GM18498 (cell line): ENCODE data around the gene KCNMB1.
A peak's percentile ranks its signal among the peaks of the same experiment; 100 is the strongest.

ENCODE experiments used
- ATAC-seq: cut with Tn5 transposase; IDR thresholded peaks from one replicate; pipeline ENCODE4 v1.9.1; 2021; ENCODE audit warnings: mild to moderate bottlenecking, moderate library complexity; ENCODE audit not compliant: unreplicated experiment

KCNMB1 gene, protein sequence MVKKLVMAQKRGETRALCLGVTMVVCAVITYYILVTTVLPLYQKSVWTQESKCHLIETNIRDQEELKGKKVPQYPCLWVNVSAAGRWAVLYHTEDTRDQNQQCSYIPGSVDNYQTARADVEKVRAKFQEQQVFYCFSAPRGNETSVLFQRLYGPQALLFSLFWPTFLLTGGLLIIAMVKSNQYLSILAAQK

GRCh38 chr5:170388818-170389549, at the start of gene KCNMB1:
Gene KCNMB1 (minus strand): TSS chr5:170389367. CDS start chr5:170385447, 3,920 bp downstream.
- ATAC-seq, result no peak

DNA sequence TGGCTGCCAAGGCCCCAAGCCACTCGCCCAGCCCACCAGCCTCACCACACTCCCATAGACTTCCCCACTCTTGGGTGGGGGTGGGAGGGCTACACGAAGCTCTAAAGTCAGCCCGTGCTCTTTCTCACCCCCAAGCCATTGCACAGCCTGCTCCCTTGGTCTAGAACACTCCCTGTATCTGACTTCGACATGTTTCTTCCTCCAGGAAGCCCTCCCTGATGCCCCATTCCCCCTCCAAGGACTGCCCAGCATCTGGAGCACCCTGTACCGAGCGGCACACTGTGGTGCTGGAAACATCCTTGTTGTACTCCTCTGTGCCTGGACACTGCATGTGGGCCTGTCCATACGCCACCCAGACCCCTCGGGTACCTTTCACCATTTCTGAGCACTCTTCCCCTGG, 49.4 kb upstream of the KCNMB1 start:
- ATAC-seq, result no peak

DNA sequence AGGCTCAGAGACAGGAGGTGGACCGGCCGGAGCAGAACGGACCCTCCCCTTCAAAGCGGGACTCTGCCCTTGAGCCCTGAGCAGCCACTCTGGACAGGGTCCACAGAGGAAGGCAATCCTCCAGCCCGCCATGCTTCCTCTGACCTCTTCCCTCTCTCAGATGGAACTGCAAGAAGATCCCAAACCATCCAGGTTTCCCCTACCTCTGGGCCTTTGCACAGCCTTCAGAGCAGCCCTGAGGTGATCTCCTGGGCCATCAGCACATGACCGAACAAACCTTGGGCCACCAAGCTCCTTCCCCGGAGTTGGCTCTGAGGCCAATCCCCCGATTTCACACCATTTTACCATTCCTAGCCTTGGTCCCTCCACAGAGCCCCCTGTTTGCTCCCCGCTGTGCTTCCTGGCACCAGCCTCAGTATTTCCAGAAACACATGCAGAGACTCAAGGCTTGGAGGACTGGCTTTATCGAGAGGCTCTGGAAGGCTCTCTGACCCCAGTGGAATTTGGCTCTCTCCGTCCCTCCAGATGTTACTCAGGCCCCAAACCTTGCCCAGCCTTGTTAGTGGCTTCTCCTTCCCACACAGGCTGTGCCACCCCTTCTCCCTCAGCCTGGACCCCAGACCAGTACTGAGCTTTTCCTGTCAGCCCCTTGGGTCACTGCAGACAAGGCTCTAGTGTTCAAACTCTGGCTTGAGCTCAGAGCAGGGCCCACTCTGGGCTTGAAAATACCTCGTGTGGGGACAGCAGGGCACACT, 48.6 kb upstream of the KCNMB1 start:
- no peak for ATAC-seq

GRCh38 chr5:170436335-170436734, 47.2 kb upstream of the KCNMB1 start:
- ATAC-seq, result no peak

DNA sequence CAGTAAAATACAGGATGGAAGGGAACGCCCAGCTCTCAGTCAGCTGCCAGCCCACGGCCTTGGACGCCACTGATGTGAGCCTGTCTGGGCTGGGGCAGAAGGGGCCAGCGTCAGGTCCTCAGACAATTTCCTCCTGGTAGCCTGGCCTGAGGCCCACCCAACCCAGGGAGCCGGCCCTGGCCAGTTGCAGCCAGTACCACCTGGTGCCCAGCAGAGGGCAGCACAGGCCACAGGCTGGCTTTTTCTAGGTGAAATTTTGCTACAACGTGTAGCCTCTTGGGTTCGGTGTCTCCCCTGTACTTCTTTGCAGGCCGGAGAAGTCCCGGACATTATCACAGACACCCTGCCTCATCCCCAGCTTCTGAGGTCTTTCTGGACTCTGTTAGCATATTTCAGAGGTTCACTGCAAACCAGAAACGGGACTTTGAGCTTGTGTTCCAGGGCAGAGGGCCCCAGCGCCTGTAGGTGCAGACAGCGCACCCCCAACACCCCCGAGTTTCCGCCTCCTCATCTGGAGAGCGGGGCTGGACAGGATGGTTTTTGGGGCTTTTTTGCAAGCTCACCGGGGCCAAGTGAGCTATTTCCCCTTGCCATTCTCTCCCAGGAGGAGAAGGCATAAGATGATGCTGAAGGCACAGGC, 45.9 kb upstream of the KCNMB1 start:
- ATAC-seq, result no peak

DNA sequence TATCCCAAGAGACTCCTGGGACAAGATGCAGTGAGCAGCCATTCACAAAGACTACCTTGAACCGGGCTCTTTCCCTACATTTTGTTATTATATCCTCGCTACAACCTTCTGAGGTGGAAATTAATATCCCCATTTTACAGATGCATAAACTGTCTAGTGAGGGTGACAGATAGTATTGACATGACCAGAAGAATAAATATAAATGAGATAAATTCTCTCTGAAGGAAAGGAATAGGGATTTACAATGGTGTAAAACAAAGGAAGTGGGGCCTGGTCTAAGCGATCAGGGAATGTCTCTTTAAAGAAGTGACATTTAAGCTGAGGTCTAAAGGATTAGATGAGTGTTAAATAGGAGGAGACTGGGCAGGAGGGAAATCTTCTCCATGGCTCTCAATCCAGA, 43.5 kb upstream of the KCNMB1 start:
- ATAC-seq, result no peak

DNA sequence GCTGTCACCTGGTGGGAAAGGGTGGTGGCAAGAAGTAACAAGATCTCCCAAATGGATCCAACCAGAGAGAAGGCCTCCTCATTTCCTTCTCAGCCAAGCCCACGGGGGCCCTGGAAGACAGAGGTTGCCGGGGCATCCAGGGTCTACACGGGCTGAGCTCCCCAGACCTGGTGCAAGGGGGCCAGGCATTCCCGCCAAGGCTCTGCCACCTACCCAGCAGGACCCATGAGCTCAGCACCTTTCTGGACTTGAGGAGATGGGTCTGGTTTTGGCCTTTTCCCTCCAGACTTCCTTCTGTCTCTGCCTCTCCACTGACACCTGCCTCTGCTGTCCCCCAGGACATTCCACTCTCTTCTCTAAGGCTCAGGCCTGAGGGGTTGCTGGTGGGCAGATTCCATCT, 42.4 kb upstream of the KCNMB1 start:
- no peak for ATAC-seq

DNA sequence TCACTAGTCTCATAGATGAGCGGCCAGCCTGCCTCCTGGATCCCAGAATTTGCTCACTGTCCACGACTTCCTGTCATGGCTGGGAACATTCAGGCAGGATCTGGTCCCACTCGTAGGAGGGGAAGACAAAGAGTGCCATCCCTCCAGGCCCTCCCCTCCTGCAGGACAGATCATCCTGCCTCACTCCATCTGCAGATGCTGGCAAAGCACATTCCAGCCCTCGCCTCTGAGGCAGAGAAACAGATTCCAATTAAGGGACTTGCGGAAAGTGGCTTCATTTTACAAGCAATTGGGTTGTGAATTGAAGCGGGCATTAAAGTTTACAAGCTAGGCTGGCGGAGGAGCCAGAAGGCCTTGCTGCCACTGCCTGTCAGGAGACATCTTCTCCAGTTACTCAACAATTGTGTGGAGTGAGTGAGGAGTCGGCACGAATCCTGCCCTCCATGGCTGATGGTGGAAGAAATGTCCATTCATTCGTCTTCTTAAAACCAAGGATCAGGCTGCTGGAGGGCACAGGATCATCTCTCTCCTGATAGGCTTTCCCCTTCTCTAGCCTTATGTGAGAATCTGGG, 41.8 kb upstream of the KCNMB1 start:
- no peak for ATAC-seq

DNA sequence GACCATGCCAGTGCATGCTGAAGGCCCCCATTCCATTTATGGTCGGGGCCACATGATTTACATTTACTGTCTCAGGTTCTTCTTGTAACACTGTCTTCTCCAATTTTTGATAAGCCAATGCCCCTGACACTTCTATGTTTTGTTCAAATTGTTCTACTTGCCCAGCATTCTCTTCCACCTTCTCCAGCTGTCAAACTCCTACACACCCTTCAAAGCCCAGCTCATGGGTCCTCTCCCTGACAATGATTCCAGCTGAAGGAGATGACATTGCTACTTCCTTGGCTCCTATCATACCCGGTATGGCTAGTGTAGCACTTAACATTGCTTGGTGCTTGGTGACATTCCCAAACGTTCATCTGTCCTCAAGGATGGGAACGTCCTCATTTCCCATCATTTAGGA, 41.1 kb upstream of the KCNMB1 start:
- no peak for ATAC-seq

GRCh38 chr5:170429014-170429413, 39.8 kb upstream of the KCNMB1 start:
- ATAC-seq, result no peak

DNA sequence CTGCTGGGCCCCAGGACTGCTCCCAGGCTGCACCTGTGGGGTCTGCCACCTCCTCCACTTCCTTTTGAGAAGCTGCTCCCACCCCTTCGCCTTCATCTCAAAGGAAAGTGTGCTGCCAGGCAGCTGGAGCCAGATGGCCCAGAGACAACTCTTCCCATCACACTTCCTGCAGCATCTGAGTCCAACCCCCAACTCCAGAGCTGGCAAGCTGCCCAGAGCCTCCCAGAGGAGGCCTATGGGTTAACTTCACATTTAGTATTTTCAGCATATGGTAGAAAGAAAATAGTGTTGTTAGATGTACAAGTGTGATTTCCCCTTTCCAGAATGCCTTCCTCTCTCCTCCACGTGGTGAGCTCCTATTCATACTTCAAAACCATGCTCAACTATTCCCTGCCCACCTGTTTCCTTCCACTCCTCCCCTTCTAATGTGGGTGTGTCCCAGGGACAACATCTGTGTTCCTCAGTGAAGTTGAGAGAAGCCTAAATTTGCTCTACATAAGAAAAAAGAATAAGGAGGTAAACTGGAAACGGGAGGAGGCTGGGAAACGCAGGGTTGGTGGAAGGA, 38.6 kb upstream of the KCNMB1 start:
- ATAC-seq, result no peak

DNA sequence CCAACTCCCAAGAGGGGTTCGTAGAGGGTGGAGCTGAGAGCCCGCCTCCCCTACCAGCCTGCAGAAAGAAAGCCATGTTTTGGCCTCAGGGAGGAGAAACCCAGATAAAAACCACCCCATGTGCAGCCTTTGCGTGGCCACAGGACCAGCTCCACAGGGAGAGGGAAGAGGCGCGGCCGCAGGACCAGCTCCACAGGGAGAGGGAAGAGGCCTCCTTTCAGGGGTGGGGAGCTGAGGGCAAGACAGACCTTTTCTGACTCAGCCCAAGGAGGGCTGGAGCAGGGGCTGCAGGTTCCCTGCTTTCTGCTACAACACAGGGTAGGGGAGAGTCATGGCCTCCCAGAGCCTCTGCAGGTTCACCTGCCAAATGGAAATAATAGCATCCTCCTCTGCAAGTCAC, 37.6 kb upstream of the KCNMB1 start:
- no peak for ATAC-seq

DNA sequence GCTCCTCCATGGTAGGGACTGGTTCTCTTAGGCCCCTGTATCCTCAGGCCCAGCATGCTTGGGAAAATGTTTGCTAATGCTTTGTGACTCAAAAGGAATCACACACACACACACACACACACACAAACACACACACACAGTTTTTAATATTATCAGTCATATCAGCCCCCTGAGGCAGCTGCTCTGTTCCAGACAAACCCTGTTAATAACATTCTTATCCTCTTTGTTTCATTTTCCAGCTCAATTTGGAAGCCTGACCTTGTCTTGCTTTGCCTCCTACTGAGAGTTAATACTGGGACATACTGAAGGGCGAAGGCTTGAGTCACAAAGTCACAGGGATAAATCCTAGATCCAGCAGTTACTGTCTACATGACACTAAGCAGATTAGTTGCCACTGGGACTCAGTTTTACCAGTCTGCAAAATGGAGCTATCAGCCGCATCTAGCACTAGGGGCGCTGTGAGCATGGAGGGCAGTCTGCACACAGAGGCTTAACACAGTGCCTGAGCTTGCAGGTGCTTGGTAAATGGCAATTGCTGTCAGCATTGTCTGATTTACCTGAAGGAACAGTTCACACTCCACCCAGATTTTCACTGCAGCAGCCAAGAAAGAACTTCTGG, 37.1 kb upstream of the KCNMB1 start:
- no peak for ATAC-seq

DNA sequence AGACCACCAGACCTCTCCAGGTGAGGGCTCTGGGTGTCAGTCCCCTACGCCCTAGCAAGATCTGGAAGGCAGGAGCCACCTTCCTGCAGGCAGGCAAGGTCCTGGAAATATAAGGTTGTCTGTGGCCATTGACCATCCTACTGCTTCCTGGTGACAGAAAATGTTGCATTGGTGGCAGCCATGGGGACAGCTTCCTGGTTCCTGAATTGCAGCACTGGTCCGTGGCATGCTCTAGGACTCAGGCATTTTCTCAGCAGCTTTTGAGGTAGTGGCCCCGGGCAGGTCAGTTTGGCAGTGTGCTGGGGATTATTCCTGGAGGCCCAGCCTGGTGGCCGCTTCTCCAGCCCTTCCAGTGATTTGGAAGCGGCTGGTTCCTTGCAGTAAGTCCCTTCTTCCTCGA, 36.6 kb upstream of the KCNMB1 start:
- ATAC-seq, result no peak

GRCh38 chr5:170424629-170425028, 35.5 kb upstream of the KCNMB1 start:
- no peak for ATAC-seq

GRCh38 chr5:170423692-170424091, 34.5 kb upstream of the KCNMB1 start:
- no peak for ATAC-seq

DNA sequence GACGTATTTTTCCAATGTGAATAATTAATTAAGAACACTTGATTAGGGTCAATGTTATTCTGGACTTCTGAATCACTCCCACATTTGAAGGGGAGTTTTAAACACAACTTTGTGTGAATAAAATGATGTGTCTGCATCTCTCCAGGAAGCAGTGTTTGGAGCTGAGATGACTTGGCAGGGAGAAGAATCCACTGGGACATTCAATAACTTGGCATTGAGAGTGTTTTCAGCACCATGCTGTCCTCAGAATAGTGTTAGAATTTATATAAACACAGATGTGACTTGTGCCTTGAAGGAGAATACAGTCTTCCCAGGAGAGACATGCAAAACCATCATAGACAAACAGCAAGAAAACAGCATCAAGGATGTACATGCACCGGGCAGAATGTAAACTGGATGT, 32.7 kb upstream of the KCNMB1 start:
- no peak for ATAC-seq

DNA sequence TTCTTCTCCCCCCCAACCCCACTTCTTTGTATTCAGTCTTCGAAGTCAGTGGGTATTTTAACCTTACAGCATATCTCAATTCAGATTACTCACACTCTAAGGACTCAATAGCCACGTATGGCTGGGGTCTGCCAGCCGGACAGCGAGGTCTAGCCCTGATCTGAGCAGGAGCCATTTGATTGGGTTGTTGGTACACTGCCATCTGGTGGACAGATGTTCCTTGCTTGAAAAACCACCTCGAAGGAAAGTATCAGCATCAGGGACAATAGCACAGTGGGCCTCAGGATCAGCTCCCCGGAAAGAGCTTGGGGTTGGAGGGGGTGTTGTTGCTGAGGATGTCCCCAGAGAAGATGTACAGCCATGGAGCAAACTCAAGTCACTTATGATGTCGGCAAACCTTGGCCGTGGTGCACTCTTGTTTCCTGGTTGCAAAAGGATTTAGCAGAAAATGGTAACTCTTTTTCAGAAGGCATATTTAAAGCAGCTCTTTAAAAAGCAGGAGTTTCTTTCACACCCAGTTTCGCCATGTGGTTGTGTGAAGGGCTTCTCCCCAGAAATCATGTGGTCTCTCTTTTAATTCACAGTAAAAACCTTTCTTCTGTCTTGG, 31.7 kb upstream of the KCNMB1 start:
- peak; percentile 66 for ATAC-seq

- no peak for ATAC-seq
Observed at GRCh38 chr5:170419643-170420042, 30.5 kb upstream of the KCNMB1 start.

GRCh38 chr5:170418736-170419135, 29.6 kb upstream of the KCNMB1 start:
- ATAC-seq, result no peak
